ENCODE measurements around the gene HERC2. TPM values are rescaled to one million over a fixed set of nuclear protein-coding genes. Genes with fewer than 3 reads are reported as not detected.
A peak's percentile ranks its signal among the peaks of the same experiment; 100 is the strongest.

HERC2 gene
- total RNA-seq, 2 donors from 2014 or later, result 65.1 to 69.8 TPM

GRCh38 chr15:28099555-28100140 is 222.3 kb downstream of the HERC2 start:
- Histone ChIP-seq H3K4me3 (peak overlapping the region; percentile 2 to 11), H3K4me1 (replicated peaks) (no peaks in the 10 kb centered on the region), H3K9me3 (no peaks in the 10 kb centered on the region), H3K27me3 (replicated peaks; ENCODE audit: insufficient read depth) (no peaks in the 10 kb centered on the region), H3K27ac (peak overlapping the region in 1 of 2 donors; percentile 43), H3K36me3 (no peaks in the 10 kb centered on the region)
- 23% methylated on average over 8 of the region's 16 CpGs for WGBS
- no peak for TF ChIP-seq POLR2AphosphoS5 (IDR thresholded peaks at IDR 0.05)
- TF ChIP-seq POLR2A (IDR thresholded peaks at IDR 0.05), result no peak
- no peak for TF ChIP-seq CTCF (IDR thresholded peaks at IDR 0.05)
- intact Hi-C loops (cut with DNase I), result no loop called here
- DNase-seq (ENCODE audit: low spot score), result no peak

GRCh38 chr15:28098766-28099554 is 223.0 kb downstream of the HERC2 start, which contains the start of gene OCA2:
Gene OCA2 (minus strand): TSS chr15:28099315. CDS start chr15:28081874, 17,441 bp downstream.
- Histone ChIP-seq H3K9me3 (no peaks in the 10 kb centered on the region), H3K27me3 (replicated peaks; ENCODE audit: insufficient read depth) (no peaks in the 10 kb centered on the region), H3K4me3 (peak within 1 kb of the TSS; percentile 2 to 11), H3K36me3 (no peaks in the 10 kb centered on the region), H3K4me1 (replicated peaks) (no peaks in the 10 kb centered on the region), H3K27ac (peak within 1 kb of the TSS in 1 of 2 donors; percentile 43)
- no peak for TF ChIP-seq POLR2A (IDR thresholded peaks at IDR 0.05)
- TF ChIP-seq CTCF (IDR thresholded peaks at IDR 0.05), result no peak
- no peak for TF ChIP-seq POLR2AphosphoS5 (IDR thresholded peaks at IDR 0.05)
- no peak for DNase-seq (ENCODE audit: low spot score)
- 19% methylated on average over 34 of the region's 52 CpGs for WGBS
- intact Hi-C loops (cut with DNase I), result no loop called here

GRCh38 chr15:28098360-28098765 is 223.6 kb downstream of the HERC2 start:
- Histone ChIP-seq H3K4me3 (no peak overlapping the region), H3K36me3 (no peaks in the 10 kb centered on the region), H3K4me1 (replicated peaks) (no peaks in the 10 kb centered on the region), H3K27ac (no peak overlapping the region), H3K9me3 (no peaks in the 10 kb centered on the region), H3K27me3 (replicated peaks; ENCODE audit: insufficient read depth) (no peaks in the 10 kb centered on the region)
- TF ChIP-seq CTCF (IDR thresholded peaks at IDR 0.05) (no peak), POLR2A (IDR thresholded peaks at IDR 0.05) (no peak), POLR2AphosphoS5 (IDR thresholded peaks at IDR 0.05) (no peak)
- 87% methylated on average over 11 of the region's 11 CpGs for WGBS
- no peak for DNase-seq (ENCODE audit: low spot score)
- intact Hi-C loops (cut with DNase I), result no loop called here

GRCh38 chr15:28097656-28098359 is 224.2 kb downstream of the HERC2 start:
- H3K27me3 ChIP-seq (replicated peaks; ENCODE audit: insufficient read depth), result no peaks in the 10 kb centered on the region
- 94% methylated on average over 5 of the region's 5 CpGs for WGBS

More at GRCh38 chr15:28097656-28098359, 224.2 kb downstream of the HERC2 start:
- intact Hi-C loops (cut with DNase I), result no loop called here
- Histone ChIP-seq H3K9me3 (no peaks in the 10 kb centered on the region), H3K4me1 (replicated peaks) (no peaks in the 10 kb centered on the region), H3K36me3 (no peaks in the 10 kb centered on the region), H3K27ac (no peak overlapping the region), H3K4me3 (no peak overlapping the region)
- DNase-seq (ENCODE audit: low spot score), result no peak
- no peak for TF ChIP-seq POLR2A (IDR thresholded peaks at IDR 0.05)
- TF ChIP-seq CTCF (IDR thresholded peaks at IDR 0.05), result no peak
- TF ChIP-seq POLR2AphosphoS5 (IDR thresholded peaks at IDR 0.05), result no peak
